HG03439 (cell line): Measurements from ENCODE around the gene RPL26.

Experiments used
- ATAC-seq: cut with Tn5 transposase; IDR thresholded peaks from one replicate; pipeline ENCODE4 v1.9.1; 2021; ENCODE audit warnings: mild to moderate bottlenecking, moderate library complexity; ENCODE audit not compliant: unreplicated experiment

Gene RPL26

GRCh38 chr17:8383143-8383822 lies at the start of gene RPL26:
Gene RPL26 (minus strand): TSS chr17:8383193. CDS start chr17:8382310, 883 bp downstream.
- peak; percentile 91 for ATAC-seq

- no peak for ATAC-seq
Measured at GRCh38 chr17:8430966-8431365, 48.0 kb upstream of the RPL26 start.

- no peak for ATAC-seq
Measured at GRCh38 chr17:8426802-8427201, 43.8 kb upstream of the RPL26 start.

- no peak for ATAC-seq
Measured at GRCh38 chr17:8426094-8426720, 43.2 kb upstream of the RPL26 start.

GRCh38 chr17:8421571-8421970 lies 38.6 kb upstream of the RPL26 start:
- no peak for ATAC-seq

GRCh38 chr17:8420041-8420934 lies 37.3 kb upstream of the RPL26 start:
- ATAC-seq, result no peak

- ATAC-seq, result no peak
Measured at GRCh38 chr17:8419305-8419704, 36.3 kb upstream of the RPL26 start.

- ATAC-seq, result no peak
Measured at GRCh38 chr17:8418471-8418870, 35.5 kb upstream of the RPL26 start.

- ATAC-seq, result no peak
Measured at GRCh38 chr17:8417806-8418205, 34.8 kb upstream of the RPL26 start.

GRCh38 chr17:8413938-8414337 lies 30.9 kb upstream of the RPL26 start:
- ATAC-seq, result no peak

- no peak for ATAC-seq
Measured at GRCh38 chr17:8413328-8413727, 30.3 kb upstream of the RPL26 start.

- no peak for ATAC-seq
Measured at GRCh38 chr17:8412089-8412488, 29.1 kb upstream of the RPL26 start.

- ATAC-seq, result no peak
Measured at GRCh38 chr17:8410883-8411238, 27.9 kb upstream of the RPL26 start.

GRCh38 chr17:8409966-8410882 lies 27.2 kb upstream of the RPL26 start:
- no peak for ATAC-seq

GRCh38 chr17:8408371-8408770 lies 25.4 kb upstream of the RPL26 start:
- no peak for ATAC-seq

- ATAC-seq, result no peak
Measured at GRCh38 chr17:8406174-8406573, 23.2 kb upstream of the RPL26 start.

GRCh38 chr17:8405499-8406016 lies 22.6 kb upstream of the RPL26 start:
- no peak for ATAC-seq

- no peak for ATAC-seq
Measured at GRCh38 chr17:8402921-8403536, 20.0 kb upstream of the RPL26 start.

- ATAC-seq, result no peak
Measured at GRCh38 chr17:8401107-8401506, 18.1 kb upstream of the RPL26 start.

- ATAC-seq, result no peak
Measured at GRCh38 chr17:8398980-8399379, 16.0 kb upstream of the RPL26 start.
